NCI-H1436 (cell line): ENCODE measurements around the gene LRRC42.

ENCODE experiments used
- DNase-seq: peaks from one replicate; lab custom pipeline; 2025; lab: John Stamatoyannopoulos, UW

Gene LRRC42

GRCh38 chr1:53942127-53942957 is 3.8 kb upstream of the LRRC42 start:
- no peak for DNase-seq

DNA sequence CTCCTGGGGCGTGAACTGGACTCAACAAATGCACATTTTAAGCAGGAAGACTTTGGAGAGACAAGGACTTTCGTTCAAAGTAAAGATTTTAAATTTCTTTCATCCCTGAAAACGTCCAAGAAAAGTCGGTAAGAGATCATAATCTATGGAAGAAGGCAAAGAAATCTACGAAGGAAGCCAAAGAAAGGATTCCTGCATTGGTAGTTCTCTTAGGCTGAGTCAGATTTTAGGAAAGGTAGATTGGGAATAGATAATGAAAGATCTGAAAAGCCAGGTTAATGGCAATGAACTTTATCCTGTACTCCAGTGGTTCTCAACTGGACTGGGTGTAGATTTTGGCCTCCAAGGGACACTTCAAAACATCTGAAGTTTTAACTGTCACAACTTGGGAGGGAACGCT is 3.1 kb upstream of the LRRC42 start:
- DNase-seq = no peak

DNA sequence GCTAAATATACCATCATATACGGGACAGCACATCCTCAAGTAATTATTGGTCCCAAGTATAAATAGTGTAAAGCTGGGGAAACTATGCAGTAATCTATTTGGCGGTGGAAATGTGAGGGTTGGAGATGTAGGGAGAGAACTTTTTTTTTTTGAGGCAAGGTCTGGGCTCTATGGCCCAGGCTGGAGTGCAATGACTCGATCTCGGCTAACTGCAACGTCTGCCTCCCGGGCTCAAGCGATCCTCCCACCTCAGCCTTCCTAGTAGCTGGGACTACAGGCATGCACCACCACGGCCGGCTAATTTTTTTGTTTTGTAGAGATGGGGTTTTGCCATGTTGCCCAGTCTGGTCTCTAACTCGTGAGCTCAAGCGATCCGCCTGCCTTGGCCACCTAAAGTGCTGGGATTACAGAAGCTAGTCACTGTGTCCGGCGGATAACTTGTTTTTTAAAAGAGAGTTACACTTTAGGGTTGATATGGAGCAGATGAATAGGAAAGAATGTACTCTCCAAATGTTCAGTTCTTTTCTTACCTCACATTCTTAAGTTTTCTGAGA is 2.6 kb upstream of the LRRC42 start:
- DNase-seq = no peak

DNA sequence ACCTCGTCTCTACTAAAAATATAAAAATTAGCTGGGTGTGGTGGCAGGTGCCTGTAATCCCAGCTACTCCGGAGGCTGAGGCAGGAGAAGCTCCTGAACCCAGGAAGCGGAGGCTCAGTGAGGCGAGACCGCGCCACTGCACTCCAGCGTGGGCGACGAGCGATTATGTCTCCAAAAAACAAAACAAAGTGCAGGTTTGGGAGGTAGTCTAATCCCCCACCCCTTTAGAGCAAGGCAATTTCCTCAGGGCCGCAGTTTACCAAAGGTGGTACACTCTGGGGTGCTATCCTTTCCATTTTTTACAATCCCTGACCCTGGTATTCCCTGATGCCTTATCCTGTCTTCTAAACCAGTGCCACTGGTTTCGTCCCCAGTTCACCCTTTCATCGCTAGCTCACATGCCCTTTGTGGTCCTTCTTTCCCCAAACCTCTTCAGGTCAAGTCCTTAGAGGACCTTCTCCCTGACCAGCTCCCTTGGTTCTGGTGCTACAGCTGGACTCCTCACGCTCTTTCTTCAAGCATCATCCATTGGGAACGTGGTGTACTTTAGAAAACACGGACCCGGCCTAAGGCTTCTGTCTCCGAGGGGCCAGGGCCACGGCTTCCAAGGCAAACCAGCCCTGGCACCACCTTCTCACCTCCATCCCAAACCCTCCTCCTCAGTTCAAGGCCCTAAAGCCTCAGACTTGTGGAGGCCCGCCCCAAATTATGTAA is 1.5 kb upstream of the LRRC42 start:
- no peak for DNase-seq

DNA sequence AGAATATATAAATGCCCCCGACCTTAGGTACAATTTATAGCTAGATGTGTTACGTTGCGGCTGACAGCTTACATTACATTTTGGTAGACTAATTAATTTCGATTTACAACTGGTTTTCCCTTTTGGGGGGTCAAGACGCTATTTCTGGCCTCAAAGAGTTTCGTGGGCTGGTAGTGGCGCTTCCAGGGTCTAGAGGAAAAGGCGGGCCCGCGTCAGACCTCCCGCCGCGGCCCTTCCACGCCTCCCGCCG is 1.0 kb upstream of the LRRC42 start:
- no peak for DNase-seq

- DNase-seq = peak; percentile 92
These were observed 508 bp upstream of the LRRC42 start, which contains the start of gene IFT25 for GRCh38 chr1:53945433-53946251. Gene IFT25 (minus strand): TSS chr1:53945699. CDS start chr1:53940082, 5,617 bp downstream.

- no peak for DNase-seq
These were observed 1.2 kb downstream of the LRRC42 start for GRCh38 chr1:53947172-53947907.

DNA sequence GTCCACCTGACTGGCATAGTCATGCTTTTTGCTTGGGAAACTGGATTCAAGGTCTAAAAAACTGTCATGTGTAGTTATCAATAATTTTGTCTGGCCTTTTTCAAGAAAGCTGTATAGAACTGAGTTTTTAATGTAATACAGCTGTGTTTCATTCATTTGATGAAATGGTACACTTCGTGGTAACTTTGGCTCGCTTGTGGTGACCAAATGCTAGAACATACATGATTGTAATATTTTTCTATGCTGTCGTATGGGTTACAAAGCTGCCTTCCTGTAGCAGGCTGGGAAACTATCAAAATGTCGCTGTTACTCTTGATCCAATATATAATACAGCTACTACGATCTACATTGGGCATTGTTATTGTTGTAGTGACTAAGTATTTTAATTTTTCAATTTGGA is 2.1 kb downstream of the LRRC42 start:
- no peak for DNase-seq

DNA sequence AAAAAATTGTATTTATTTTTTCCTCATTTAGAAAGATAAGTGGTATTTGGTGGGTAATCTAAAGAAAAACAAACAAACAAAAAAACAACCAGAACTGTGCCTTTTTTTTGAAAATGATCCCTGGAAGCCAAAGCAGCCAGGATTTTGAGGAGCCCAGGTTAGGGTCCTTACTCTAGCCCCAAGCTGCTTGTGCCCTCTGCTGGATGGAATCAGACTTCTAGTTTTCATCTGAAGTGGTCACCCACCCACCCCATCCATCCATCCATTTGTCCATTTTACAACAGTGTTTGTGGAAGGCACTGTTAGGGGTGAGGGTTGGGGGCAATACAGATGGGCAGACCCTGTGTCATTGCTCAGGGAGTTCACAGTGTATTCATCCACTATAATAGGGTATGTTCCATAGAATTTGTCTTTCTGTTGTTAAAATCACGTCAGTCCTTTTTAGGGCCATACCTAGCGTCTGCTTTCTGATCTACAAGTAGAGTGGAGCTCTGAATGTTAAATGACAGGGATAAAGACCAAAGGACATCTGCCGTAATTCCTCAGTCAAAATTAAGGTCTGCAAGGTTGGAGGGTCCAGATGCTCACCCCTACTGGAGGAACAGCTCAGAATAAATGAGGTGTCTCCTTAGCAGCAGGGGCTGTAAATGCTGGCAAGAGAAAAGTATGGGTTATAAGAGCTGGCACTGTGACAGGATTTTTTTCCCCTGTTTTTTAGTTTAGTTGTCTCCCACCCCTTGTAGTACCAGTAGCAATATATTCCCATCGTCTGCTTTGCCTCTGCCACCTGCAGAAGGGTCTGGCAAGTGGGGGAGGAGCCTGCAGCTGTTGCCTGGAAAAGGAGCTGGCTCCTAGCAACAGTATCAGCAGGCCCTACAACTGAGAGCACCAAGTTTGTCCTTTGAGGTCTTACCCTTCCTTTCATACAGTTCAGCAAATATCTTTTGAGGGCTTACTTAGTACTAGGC is 3.2 kb downstream of the LRRC42 start:
- peak; percentile 28 for DNase-seq

GRCh38 chr1:53951697-53952096 is 5.5 kb downstream of the LRRC42 start:
- no peak for DNase-seq

- no peak for DNase-seq
These were observed 8.0 kb downstream of the LRRC42 start for GRCh38 chr1:53954128-53954527.

DNA sequence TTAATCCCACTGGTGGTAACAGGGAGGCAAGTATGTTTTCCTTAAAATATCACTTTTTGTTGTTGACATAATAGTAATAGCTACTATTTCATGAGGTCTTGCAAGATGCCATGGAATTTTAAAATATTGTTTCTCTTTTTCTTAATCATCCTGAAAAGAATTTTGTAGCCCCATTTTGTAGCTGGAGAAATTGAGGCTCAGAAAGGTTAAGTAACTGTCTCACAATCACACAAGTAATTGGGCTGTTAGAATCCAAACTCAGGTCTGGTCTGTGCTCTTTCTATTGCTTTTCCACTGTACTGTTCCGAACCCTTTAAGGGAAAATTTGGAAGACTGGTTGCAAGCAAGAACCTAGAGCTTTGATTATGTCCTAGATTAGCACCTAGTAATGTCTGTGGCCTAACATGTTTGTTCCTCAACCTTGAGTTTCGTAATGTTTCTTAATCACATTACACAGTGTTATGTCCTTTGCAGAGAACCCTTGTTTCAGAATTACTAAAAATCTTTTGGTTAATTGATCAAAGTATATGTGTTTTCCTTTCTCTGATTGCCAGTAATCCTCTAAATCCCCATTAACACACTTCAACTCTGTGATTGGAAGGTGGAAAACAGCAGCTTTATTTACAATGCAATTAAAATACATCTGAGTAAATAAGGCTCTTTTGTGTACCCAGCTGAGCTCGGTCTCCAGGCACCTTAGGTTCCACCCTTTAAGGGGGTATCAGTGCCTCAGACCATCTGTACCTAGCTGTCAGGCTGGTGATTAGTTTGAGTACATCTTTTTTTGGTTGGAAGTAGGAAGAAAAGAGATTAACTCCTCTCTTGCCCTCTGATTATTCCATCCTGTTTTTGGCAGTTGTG is 10.4 kb downstream of the LRRC42 start:
- DNase-seq = peak; percentile 79

DNA sequence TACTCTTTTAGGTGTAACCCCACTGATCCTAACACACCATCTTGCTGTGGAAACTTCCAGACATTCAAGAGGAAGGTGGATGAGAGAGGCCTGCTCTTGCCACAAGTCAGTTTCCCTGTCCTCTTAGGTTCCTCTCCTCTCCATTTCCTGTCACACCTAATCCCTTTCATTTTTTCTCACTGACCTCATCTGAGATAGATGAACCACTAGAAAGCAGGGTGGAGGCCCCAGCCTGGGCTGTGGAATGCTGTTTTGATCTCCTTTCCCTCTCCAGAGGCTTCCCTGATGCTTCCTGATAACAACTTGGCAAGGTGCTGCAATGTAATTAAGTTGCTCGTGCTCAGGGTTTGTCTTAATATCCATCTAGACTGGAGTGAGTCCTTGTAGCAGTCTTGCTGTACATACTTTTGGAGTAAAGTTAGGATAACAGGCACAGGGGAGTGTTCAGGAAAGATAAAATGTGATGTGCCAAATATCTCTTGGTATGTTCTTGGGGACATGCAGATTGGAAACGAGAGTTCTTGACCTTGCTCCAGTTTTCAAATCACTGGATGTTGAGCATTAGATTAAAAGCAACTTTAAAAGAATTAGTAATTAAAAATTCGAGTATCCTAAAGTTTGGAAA is 11.2 kb downstream of the LRRC42 start:
- DNase-seq = no peak

DNA sequence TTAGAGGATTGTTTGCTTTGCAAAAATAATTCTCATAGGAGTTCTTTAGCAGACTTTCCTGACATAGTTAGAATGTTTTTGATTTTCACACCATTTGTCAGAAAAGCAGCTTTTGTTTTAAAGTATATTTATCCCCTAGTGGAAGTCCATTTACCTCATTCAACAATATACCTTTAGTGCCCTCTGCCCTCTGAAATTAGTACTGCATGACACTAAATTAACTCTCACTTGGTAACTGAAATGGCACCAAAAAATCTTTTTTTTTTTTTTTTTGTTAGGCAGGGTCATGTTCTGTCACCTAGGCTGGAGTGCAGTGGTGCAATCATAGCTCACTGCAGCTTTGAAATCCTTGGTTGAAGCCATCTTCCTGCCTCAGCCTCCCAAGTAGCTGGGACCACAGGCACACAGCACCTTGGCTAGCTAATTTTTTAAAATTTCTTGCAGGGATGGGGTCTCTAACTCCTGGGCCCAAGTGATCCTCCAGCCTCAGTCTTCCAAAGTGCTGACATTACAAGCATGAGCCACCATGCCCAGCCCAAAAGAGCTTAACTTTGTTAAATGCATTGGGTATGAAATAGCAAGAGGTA is 13.6 kb downstream of the LRRC42 start:
- peak; percentile 5 for DNase-seq

DNA sequence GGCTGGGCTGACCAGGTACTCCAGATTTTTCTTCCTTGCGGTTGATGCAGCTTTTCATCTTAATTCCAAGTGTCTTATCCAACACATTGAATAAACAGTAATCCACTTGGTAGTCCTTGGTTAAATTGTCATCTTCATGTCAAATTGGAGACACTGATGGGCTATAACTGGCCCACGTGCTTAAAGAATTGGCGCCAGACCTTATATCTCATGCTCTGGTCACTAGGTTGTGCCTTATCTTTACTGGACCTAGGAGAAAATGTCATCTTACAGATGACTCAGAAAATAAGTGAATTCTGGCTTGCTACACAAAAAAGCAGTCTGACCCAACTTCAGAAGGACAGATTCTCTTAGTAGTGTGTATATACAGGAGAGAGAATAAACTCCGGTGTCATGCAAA is 16.2 kb downstream of the LRRC42 start:
- no peak for DNase-seq

DNA sequence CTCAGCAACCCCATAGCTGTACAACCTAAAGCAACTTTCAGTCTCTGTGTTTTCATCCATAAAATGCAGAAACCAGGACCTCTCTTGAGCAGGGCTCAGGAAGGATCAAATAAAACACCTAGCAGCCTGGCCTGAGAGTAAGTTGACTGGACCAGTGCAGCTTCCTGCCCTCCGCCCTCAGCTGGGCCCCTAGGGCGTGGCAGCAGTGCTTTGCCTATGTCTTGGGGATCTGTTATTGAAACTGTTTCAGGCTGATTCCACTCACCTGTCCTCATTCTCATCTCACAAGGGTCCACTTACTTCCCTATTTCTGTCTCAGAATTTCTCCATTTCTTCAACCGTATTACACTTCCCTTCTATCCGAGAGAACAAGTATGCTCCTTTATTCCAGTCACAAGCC is 17.3 kb downstream of the LRRC42 start:
- no peak for DNase-seq

DNA sequence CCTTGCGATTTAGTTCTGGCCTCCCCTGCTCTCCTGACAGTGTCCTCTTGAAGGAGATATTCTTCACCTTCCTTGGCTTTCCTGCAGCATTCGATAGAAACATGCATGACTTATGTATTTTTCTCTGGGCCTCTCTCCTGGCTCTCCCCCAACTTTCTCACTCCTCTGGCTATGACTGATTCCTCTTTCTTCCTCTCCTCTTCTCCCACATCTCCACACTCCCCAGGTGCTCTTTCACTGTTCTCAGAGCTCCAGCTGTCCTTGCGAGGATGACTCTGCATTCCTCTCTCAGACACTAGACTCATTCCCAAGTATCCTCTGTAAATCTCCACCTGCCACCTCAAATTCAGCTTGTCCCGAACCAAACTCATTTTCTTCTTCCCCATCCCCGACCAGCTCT is 18.0 kb downstream of the LRRC42 start:
- no peak for DNase-seq

GRCh38 chr1:53966794-53967193 is 20.6 kb downstream of the LRRC42 start:
- DNase-seq = no peak
